NB4 (cell line): ENCODE data around the gene ZFAND2B.

Source experiments
- MYC ChIP-seq: IDR thresholded peaks from 2 replicates; pipeline ENCODE4 v1.6.1; 2011; ENCODE audit warnings: low read depth, low read length
- POLR2A ChIP-seq: IDR thresholded peaks from 2 replicates; pipeline ENCODE4 v1.6.1; 2011; ENCODE audit warnings: mild to moderate bottlenecking; ENCODE audit not compliant: insufficient read length; ENCODE audit errors: extremely low read depth
- TF ChIP-seq, protein P1 (sequence below): IDR thresholded peaks from one replicate; pipeline ENCODE4 v1.5.1; 2012; ENCODE audit warnings: low read depth, low read length
- TF ChIP-seq, protein P2 (sequence below): IDR thresholded peaks from 2 replicates; pipeline ENCODE4 v1.6.1; 2011; ENCODE audit warnings: low read depth, low read length

DNA sequence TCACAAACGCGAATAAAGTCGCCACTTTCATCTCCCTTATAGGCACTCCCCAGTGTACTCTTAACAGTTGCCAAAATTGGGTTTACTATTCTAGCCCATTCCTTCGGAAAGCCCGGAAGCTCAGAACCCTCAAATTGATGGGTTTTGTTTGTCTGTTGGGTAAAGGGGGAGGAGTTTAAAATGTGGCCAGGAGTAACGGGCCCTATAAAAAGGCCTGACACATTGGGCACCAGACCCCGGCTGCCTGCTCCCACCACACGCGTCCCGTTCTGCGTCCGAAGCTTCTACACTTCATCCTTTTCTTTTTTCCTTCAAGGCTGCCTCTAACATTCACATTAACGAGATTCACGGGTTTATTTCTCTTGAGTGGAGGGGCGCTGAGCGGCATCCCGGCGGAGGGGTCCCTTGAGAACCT lies 46.8 kb upstream of the ZFAND2B start:
- TF ChIP-seq, protein P1, sequence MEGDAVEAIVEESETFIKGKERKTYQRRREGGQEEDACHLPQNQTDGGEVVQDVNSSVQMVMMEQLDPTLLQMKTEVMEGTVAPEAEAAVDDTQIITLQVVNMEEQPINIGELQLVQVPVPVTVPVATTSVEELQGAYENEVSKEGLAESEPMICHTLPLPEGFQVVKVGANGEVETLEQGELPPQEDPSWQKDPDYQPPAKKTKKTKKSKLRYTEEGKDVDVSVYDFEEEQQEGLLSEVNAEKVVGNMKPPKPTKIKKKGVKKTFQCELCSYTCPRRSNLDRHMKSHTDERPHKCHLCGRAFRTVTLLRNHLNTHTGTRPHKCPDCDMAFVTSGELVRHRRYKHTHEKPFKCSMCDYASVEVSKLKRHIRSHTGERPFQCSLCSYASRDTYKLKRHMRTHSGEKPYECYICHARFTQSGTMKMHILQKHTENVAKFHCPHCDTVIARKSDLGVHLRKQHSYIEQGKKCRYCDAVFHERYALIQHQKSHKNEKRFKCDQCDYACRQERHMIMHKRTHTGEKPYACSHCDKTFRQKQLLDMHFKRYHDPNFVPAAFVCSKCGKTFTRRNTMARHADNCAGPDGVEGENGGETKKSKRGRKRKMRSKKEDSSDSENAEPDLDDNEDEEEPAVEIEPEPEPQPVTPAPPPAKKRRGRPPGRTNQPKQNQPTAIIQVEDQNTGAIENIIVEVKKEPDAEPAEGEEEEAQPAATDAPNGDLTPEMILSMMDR: no peak
- no peak for TF ChIP-seq POLR2A
- TF ChIP-seq, protein P2, sequence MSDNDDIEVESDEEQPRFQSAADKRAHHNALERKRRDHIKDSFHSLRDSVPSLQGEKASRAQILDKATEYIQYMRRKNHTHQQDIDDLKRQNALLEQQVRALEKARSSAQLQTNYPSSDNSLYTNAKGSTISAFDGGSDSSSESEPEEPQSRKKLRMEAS: no peak
- no peak for TF ChIP-seq MYC
